ENCODE data around the gene ZNF837. TPM values are rescaled to one million over a fixed set of nuclear protein-coding genes. Genes with fewer than 3 reads are reported as not detected.

ZNF837 gene
- total and polyA plus RNA-seq, 2 of the 13 experiments (the other 11 are each of a cell fraction or from before 2014, with no cell fraction given): 0.29 to 1.3 TPM

DNA sequence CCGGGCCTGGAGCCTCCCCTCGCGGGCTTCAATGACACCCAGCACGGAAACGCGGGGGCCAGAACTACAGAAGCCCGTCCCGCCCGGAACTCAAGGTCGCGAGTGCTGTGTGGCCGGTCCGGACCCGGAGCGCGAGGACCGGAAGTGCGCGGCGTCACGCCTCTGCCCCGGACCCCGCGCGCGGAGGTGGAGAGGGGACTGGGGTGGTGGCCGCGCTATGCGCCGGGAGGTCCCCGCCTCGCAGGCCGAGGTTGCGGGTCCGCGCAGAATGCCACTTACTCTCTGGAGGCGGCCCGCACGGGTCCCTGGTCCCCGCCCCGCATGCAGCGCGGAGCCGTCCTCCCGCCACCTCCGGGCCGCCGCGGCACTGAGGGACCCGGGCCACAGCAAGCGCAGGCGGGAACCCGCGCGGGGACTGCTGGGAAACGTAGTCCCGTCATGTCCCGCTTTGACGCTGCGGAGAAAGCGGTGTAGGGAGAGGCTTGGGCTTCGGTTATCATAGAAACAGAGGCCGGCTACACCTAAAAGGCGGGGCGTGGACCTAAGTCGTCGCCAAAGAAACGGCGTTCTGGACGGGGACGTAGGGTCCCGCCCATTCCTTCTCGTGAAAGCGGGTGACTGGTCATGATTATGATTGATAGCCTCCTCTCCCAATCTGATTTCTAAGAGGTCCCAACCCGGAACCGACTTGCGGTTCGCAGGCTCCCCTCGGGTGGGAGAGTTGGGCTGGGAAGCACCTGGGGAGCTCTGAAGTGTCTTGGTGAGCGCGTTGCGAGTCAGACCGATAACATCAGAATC, at the start of gene ZNF837 (continued):
- no peak for TF ChIP-seq ATM (IDR thresholded peaks at IDR 0.05; ENCODE audit: borderline replicate concordance)
- TF ChIP-seq, protein P1, sequence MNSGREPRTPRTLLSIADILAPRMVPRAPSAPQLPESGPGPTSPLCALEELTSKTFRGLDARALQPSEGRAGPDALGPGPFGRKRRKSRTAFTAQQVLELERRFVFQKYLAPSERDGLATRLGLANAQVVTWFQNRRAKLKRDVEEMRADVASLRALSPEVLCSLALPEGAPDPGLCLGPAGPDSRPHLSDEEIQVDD (CRISPR knock-in tag; IDR thresholded peaks at IDR 0.05; ENCODE audit: borderline replicate concordance): peak; percentile 89; the same call in 1 of the 2 replicates
- TF ChIP-seq CHCHD3 (CRISPR knock-in tag; IDR thresholded peaks at IDR 0.05): peak; percentile 96
- no peak for TF ChIP-seq SSRP1 (CRISPR knock-in tag; IDR thresholded peaks at IDR 0.05)
- TF ChIP-seq FOXK2 (IDR thresholded peaks at IDR 0.05): no peak; the same call in 1 of the 2 replicates
- TF ChIP-seq ZNF709 (CRISPR knock-in tag; IDR thresholded peaks at IDR 0.05): peak; percentile 91; the same call in 1 of the 2 replicates
- TF ChIP-seq SRSF1 (optimal IDR thresholded peaks at IDR 0.05; ENCODE audit: low read depth, low read length): peak; percentile 72
- TF ChIP-seq HNRNPK (IDR thresholded peaks at IDR 0.05; ENCODE audit: low read depth, low read length, poor library complexity, severe bottlenecking): peak; percentile 75
- peak; percentile 77; the same call in 1 of the 2 replicates for TF ChIP-seq GTF3A (CRISPR knock-in tag; conservative IDR thresholded peaks at IDR 0.05)
- peak; percentile 81; the same call in 1 of the 2 replicates for TF ChIP-seq SIN3B (IDR thresholded peaks at IDR 0.05; ENCODE audit: low read length)
- TF ChIP-seq, protein P2, sequence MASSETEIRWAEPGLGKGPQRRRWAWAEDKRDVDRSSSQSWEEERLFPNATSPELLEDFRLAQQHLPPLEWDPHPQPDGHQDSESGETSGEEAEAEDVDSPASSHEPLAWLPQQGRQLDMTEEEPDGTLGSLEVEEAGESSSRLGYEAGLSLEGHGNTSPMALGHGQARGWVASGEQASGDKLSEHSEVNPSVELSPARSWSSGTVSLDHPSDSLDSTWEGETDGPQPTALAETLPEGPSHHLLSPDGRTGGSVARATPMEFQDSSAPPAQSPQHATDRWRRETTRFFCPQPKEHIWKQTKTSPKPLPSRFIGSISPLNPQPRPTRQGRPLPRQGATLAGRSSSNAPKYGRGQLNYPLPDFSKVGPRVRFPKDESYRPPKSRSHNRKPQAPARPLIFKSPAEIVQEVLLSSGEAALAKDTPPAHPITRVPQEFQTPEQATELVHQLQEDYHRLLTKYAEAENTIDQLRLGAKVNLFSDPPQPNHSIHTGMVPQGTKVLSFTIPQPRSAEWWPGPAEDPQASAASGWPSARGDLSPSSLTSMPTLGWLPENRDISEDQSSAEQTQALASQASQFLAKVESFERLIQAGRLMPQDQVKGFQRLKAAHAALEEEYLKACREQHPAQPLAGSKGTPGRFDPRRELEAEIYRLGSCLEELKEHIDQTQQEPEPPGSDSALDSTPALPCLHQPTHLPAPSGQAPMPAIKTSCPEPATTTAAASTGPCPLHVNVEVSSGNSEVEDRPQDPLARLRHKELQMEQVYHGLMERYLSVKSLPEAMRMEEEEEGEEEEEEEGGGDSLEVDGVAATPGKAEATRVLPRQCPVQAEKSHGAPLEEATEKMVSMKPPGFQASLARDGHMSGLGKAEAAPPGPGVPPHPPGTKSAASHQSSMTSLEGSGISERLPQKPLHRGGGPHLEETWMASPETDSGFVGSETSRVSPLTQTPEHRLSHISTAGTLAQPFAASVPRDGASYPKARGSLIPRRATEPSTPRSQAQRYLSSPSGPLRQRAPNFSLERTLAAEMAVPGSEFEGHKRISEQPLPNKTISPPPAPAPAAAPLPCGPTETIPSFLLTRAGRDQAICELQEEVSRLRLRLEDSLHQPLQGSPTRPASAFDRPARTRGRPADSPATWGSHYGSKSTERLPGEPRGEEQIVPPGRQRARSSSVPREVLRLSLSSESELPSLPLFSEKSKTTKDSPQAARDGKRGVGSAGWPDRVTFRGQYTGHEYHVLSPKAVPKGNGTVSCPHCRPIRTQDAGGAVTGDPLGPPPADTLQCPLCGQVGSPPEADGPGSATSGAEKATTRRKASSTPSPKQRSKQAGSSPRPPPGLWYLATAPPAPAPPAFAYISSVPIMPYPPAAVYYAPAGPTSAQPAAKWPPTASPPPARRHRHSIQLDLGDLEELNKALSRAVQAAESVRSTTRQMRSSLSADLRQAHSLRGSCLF (CRISPR knock-in tag; IDR thresholded peaks at IDR 0.05; ENCODE audit: borderline replicate concordance): no peak
- no peak; the same call in 1 of the 2 replicates for TF ChIP-seq MIER2 (CRISPR knock-in tag; IDR thresholded peaks at IDR 0.05)
- peak; percentile 92 for TF ChIP-seq ELF1 (CRISPR knock-in tag; IDR thresholded peaks at IDR 0.05)
- 0 out of 2 replicates have a peak, but pooled peaks have one; percentile 86 for TF ChIP-seq ZNF704 (CRISPR knock-in tag; IDR thresholded peaks at IDR 0.05; ENCODE audit: borderline replicate concordance)
- 0 out of 2 replicates have a peak, but pooled peaks have one; percentile 79 for TF ChIP-seq ZNF337 (CRISPR knock-in tag; IDR thresholded peaks at IDR 0.05; ENCODE audit: borderline replicate concordance, low read depth)
- peak; percentile 76; the same call in 1 of the 2 replicates for TF ChIP-seq BRD4 (CRISPR knock-in tag; IDR thresholded peaks at IDR 0.05)
- peak; percentile 28; the same call in 1 of the 2 replicates for TF ChIP-seq EED (CRISPR knock-in tag; IDR thresholded peaks at IDR 0.05)
- TF ChIP-seq ZMAT3 (CRISPR knock-in tag; conservative IDR thresholded peaks at IDR 0.05): peak; percentile 97
- peak; percentile 78; the same call in 1 of the 2 replicates for TF ChIP-seq ZBTB3 (CRISPR knock-in tag; IDR thresholded peaks at IDR 0.05; ENCODE audit: borderline replicate concordance, low read depth)
- peak; percentile 73 for TF ChIP-seq THRA (CRISPR knock-in tag; IDR thresholded peaks at IDR 0.05; ENCODE audit: borderline replicate concordance)
- TF ChIP-seq ZNF7 (CRISPR knock-in tag; IDR thresholded peaks at IDR 0.05): no peak
- TF ChIP-seq NFE2 (CRISPR knock-in tag; IDR thresholded peaks at IDR 0.05): no peak
